Measurements from ENCODE around the gene CTNND2.

GRCh38 chr5:11514705-11515432 lies 389.4 kb downstream of the CTNND2 start:
- TF ChIP-seq EZH2phosphoT487 (IDR thresholded peaks at IDR 0.05; ENCODE audit: low read length): no peak
- no peak for TF ChIP-seq CTCF (IDR thresholded peaks at IDR 0.05; ENCODE audit: low read length)
